ENCODE data around the gene PPP1R3A. TPM values are rescaled to one million over a fixed set of nuclear protein-coding genes. Genes with fewer than 3 reads are reported as not detected.

PPP1R3A gene
- total RNA-seq, 1 experiment from 2014 or later, result not detected

GRCh38 chr7:113928112-113928511 is 9.3 kb upstream of the PPP1R3A start:
- no peaks in the 10 kb centered on the region for H4K20me1 ChIP-seq (ENCODE audit: insufficient read depth)
- intact Hi-C loops (cut with micrococcal nuclease), result no loop called here
- no peak overlapping the region for H3K4me3 ChIP-seq (replicated peaks in 1 of 2; ENCODE audit: low read depth in 1 of 2, low read length in 2 of 2)
- H3K9me3 ChIP-seq (ENCODE audit: control insufficient read depth in 1 of 2, insufficient read depth in 1 of 2, low read depth in 1 of 2, low read length in 2 of 2), result no peaks in the 10 kb centered on the region
- H3K9ac ChIP-seq (ENCODE audit: low read length), result no peak overlapping the region
- H3K4me2 ChIP-seq (ENCODE audit: low read length), result no peak overlapping the region
- no peak for TF ChIP-seq EZH2phosphoT487 (IDR thresholded peaks at IDR 0.05; ENCODE audit: borderline replicate concordance)
- no peak for TF ChIP-seq ZNF274 (IDR thresholded peaks at IDR 0.05; ENCODE audit: low read depth, low read length)
- no peak for TF ChIP-seq YY1 (IDR thresholded peaks at IDR 0.05; ENCODE audit: extremely low read depth, insufficient replicate concordance, low read depth, low read length)
- TF ChIP-seq FOSL1 (IDR thresholded peaks at IDR 0.05; ENCODE audit: low read depth), result no peak
- no peak for TF ChIP-seq EGR1 (IDR thresholded peaks at IDR 0.05; ENCODE audit: low read depth)
- TF ChIP-seq, protein P1, sequence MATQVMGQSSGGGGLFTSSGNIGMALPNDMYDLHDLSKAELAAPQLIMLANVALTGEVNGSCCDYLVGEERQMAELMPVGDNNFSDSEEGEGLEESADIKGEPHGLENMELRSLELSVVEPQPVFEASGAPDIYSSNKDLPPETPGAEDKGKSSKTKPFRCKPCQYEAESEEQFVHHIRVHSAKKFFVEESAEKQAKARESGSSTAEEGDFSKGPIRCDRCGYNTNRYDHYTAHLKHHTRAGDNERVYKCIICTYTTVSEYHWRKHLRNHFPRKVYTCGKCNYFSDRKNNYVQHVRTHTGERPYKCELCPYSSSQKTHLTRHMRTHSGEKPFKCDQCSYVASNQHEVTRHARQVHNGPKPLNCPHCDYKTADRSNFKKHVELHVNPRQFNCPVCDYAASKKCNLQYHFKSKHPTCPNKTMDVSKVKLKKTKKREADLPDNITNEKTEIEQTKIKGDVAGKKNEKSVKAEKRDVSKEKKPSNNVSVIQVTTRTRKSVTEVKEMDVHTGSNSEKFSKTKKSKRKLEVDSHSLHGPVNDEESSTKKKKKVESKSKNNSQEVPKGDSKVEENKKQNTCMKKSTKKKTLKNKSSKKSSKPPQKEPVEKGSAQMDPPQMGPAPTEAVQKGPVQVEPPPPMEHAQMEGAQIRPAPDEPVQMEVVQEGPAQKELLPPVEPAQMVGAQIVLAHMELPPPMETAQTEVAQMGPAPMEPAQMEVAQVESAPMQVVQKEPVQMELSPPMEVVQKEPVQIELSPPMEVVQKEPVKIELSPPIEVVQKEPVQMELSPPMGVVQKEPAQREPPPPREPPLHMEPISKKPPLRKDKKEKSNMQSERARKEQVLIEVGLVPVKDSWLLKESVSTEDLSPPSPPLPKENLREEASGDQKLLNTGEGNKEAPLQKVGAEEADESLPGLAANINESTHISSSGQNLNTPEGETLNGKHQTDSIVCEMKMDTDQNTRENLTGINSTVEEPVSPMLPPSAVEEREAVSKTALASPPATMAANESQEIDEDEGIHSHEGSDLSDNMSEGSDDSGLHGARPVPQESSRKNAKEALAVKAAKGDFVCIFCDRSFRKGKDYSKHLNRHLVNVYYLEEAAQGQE (IDR thresholded peaks at IDR 0.05; ENCODE audit: low read depth), result no peak
- TF ChIP-seq SIN3A (IDR thresholded peaks at IDR 0.05; ENCODE audit: low read depth), result no peak
- TF ChIP-seq, protein P2, sequence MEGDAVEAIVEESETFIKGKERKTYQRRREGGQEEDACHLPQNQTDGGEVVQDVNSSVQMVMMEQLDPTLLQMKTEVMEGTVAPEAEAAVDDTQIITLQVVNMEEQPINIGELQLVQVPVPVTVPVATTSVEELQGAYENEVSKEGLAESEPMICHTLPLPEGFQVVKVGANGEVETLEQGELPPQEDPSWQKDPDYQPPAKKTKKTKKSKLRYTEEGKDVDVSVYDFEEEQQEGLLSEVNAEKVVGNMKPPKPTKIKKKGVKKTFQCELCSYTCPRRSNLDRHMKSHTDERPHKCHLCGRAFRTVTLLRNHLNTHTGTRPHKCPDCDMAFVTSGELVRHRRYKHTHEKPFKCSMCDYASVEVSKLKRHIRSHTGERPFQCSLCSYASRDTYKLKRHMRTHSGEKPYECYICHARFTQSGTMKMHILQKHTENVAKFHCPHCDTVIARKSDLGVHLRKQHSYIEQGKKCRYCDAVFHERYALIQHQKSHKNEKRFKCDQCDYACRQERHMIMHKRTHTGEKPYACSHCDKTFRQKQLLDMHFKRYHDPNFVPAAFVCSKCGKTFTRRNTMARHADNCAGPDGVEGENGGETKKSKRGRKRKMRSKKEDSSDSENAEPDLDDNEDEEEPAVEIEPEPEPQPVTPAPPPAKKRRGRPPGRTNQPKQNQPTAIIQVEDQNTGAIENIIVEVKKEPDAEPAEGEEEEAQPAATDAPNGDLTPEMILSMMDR (IDR thresholded peaks at IDR 0.05 in 2 of 3, conservative IDR thresholded peaks at IDR 0.05 in 1 of 3; ENCODE audit: borderline replicate concordance in 1 of 3, insufficient read depth in 1 of 3, low read depth in 2 of 3, low read length in 2 of 3), result no peak
- TF ChIP-seq, protein P3, sequence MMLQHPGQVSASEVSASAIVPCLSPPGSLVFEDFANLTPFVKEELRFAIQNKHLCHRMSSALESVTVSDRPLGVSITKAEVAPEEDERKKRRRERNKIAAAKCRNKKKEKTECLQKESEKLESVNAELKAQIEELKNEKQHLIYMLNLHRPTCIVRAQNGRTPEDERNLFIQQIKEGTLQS (IDR thresholded peaks at IDR 0.05), result no peak
- no peak for TF ChIP-seq ZFX (IDR thresholded peaks at IDR 0.05)
- no peaks in the 10 kb centered on the region for H3K27me3 ChIP-seq (ENCODE audit: insufficient read depth, low read length)
- no peaks in the 10 kb centered on the region for H3K79me2 ChIP-seq (ENCODE audit: insufficient read depth, low read length)
- ChIA-PET CTCF (no interaction called here), RAD21 (ENCODE audit: low non-redundant PET in 1 of 2, low total read pairs in 2 of 2, uncharacterized antibody in 2 of 2, unreplicated experiment in 2 of 2) (no interaction called here), POLR2A (no interaction called here)
- BruUV-seq (replicated peaks), result no TSS peak
- no peak overlapping the region for H2AFZ ChIP-seq (ENCODE audit: low read depth, low read length, poor library complexity, severe bottlenecking)
- no peaks in the 10 kb centered on the region for H3K9me2 ChIP-seq (ENCODE audit: insufficient read depth)
- ATAC-seq (no peak), DNase-seq (ENCODE audit: low read depth, low spot score) (no peak)
- no peaks in the 10 kb centered on the region for H3K4me1 ChIP-seq (ENCODE audit: control insufficient read depth in 1 of 2, insufficient read depth in 2 of 2, low read length in 2 of 2)
- H3K27ac ChIP-seq (ENCODE audit: low read depth, low read length), result no peak overlapping the region
- no peaks in the 10 kb centered on the region for H3K36me3 ChIP-seq (ENCODE audit: control insufficient read depth in 1 of 2, insufficient read depth in 2 of 2, low read length in 2 of 2)
